Kidney epithelial cell (primary cell): ENCODE results near the gene RHBDD3. TPM values are rescaled to one million over a fixed set of nuclear protein-coding genes. Genes with fewer than 3 reads are reported as not detected.

ENCODE experiments used
- DNase-seq: peaks from one replicate; pipeline ENCODE4 v3.0.0-alpha.2; 2010; ENCODE audit warnings: low read depth
- H3K27me3 ChIP-seq: 2 replicates; pipeline ENCODE4 v1.6.0; 2011; ENCODE audit warnings: low read length; ENCODE audit not compliant: control insufficient read depth, insufficient read depth
- H3K36me3 ChIP-seq: 2 replicates; pipeline ENCODE4 v1.5.1; 2011; ENCODE audit warnings: low read length; ENCODE audit not compliant: control insufficient read depth, insufficient read depth
- H3K4me3 ChIP-seq: 2 replicates; pipeline ENCODE4 v1.5.1; 2011; ENCODE audit warnings: low read depth, mild to moderate bottlenecking, control low read depth, low read length
- total RNA-seq: library from RNA; depleted of rRNA; stranded (reverse); fragments of >200 nt; gene quantifications from 2 replicates; pipeline ENCODE4 v1.2.3, GENCODE V29; 2015
- TF ChIP-seq, protein P1 (sequence below): IDR thresholded peaks from 2 replicates; pipeline ENCODE4 v1.5.1; 2011; ENCODE audit warnings: mild to moderate bottlenecking, moderate library complexity, low read length, control low read depth, inconsistent platforms; ENCODE audit not compliant: insufficient read depth, poor library complexity, severe bottlenecking

Gene RHBDD3
- total RNA-seq, 1 donor from 2014 or later = 51.8 TPM

- TF ChIP-seq, protein P1, sequence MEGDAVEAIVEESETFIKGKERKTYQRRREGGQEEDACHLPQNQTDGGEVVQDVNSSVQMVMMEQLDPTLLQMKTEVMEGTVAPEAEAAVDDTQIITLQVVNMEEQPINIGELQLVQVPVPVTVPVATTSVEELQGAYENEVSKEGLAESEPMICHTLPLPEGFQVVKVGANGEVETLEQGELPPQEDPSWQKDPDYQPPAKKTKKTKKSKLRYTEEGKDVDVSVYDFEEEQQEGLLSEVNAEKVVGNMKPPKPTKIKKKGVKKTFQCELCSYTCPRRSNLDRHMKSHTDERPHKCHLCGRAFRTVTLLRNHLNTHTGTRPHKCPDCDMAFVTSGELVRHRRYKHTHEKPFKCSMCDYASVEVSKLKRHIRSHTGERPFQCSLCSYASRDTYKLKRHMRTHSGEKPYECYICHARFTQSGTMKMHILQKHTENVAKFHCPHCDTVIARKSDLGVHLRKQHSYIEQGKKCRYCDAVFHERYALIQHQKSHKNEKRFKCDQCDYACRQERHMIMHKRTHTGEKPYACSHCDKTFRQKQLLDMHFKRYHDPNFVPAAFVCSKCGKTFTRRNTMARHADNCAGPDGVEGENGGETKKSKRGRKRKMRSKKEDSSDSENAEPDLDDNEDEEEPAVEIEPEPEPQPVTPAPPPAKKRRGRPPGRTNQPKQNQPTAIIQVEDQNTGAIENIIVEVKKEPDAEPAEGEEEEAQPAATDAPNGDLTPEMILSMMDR = no peak
- Histone ChIP-seq H3K36me3 (no peaks in the 10 kb centered on the region), H3K4me3 (no peak overlapping the region), H3K27me3 (peaks cover 14% of the 10 kb centered on the region)
- DNase-seq = no peak
Observed at GRCh38 chr22:29217827-29218757, 49.7 kb downstream of the RHBDD3 start.

DNA sequence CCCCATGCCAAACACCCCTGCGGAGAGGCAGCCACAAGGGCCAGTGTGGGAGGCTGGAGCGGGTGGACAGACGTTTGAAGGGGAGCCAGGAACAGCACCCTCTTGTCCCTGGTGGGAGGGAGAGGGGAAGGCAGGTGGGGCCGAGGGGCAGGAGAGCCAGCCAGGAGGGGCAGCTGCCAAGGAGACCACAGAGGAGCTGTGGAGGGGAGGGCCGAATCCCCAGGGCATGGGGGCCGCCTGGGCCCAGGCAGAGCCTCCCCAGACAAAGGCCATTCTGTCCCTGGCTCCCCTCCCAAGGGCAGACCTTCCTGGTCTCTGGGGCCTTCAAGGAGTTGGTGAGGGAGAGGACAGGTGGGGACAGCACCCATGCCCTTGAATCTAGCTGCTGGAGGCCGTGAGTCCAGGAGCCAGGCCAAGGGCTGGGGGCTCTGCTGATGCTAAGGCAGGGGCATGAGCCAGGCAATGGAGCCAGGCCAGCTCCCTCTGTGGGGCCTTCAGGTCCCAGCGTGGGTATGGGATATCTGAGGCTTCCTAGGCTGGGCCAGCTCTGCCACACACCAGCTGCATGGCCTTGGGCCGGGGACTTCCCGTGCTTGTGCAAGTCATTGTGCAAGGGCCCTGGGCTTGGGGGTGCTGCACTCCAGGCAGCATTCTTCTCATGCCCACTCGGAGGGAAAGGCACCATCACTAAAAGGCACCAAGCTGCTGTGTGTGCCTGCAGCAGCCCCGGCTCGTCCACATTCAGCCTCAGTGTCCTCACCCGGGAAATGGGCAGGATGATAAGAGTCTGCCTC, 50.7 kb downstream of the RHBDD3 start:
- Histone ChIP-seq H3K27me3 (peaks cover 14% of the 10 kb centered on the region), H3K4me3 (no peak overlapping the region), H3K36me3 (no peaks in the 10 kb centered on the region)
- TF ChIP-seq, protein P1 = no peak
- no peak for DNase-seq

GRCh38 chr22:29216011-29216872, 51.5 kb downstream of the RHBDD3 start:
- DNase-seq = no peak
- TF ChIP-seq, protein P1 = no peak

DNA sequence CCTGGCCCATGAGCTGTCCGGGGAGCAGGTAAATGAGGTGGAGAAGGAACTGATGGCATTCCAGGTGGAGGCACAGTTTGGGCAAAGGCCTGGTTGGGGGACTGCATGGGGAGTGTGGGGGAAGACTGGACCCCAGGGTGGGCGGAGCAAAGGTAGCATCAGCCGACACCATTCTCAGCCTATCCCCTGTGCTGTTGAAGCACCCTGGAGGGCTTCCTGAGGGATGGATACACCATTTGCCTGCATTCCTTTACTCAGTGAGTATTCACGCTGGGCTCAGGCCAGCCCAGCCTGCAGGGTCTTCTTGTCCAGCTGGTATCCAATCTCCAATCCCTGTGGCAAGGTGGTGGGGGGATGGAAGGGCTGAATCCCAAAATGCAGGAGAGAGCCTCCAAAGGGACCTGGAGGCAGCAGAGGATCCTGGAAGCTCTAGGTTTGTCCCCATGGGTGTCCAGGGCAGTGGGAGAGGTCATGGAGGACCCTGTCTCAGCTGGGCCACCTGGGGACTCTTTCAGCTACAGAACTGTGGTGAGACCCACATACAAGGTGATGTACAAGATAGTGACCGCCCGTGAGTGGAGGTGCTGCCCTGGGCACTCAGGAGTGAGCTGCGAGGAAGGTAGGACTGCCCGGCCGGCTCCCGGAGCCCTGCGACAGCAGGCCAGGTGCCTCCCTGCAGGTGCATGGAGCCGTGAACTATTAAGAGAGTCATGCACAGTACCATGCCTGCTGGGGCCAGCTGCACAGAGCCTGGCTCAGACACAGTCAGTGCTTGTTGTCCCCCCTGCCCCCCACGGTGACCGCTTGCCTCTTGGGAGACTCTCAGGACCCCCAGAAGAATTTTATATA, 52.5 kb downstream of the RHBDD3 start:
- TF ChIP-seq, protein P1 = no peak
- no peak overlapping the region for H3K4me3 ChIP-seq
- no peak for DNase-seq
- no peaks in the 10 kb centered on the region for H3K36me3 ChIP-seq
- H3K27me3 ChIP-seq = peaks cover 19% of the 10 kb centered on the region

More at GRCh38 chr22:29216011-29216872, 51.5 kb downstream of the RHBDD3 start:
- Histone ChIP-seq H3K36me3 (no peaks in the 10 kb centered on the region), H3K27me3 (peaks cover 18% of the 10 kb centered on the region), H3K4me3 (no peak overlapping the region)

DNA sequence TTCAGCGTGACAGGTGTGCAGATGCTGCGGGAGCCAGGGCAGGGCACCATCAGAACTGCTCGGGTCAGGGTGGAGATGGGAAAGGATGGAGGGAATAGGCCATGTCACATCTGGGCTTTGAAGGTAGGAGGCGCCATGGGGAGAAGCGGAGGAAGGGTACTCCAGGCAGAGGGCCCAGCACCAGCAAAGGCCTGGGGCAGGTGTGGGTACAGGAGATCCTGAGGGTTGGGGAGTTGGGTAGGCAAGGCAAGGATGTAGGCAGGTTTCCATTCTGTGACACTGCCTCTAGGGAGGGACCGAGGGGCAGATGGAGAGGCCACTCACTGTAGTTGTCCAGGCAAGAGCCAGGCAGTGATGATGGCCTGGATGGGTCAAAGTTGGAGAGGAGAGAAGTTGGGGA, 53.5 kb downstream of the RHBDD3 start:
- Histone ChIP-seq H3K27me3 (peaks cover 19% of the 10 kb centered on the region), H3K4me3 (no peak overlapping the region), H3K36me3 (no peaks in the 10 kb centered on the region)
- DNase-seq = no peak
- TF ChIP-seq, protein P1 = no peak
